ENCODE results near the gene BRD8. TPM values are rescaled to one million over a fixed set of nuclear protein-coding genes. Genes with fewer than 3 reads are reported as not detected.
"Not testable (repeated sequence)": the region's sequence is repeated elsewhere in the genome, so short reads cannot be mapped to it uniquely, and the experiment has no call there.

The BRD8 gene
- total RNA-seq, 1 experiment from 2014 or later = 93.4 TPM

- no TSS peak for BruUV-seq (replicated peaks)
These were observed 14.7 kb downstream of the BRD8 start for GRCh38 chr5:138163721-138164120.

GRCh38 chr5:138160706-138161105, 17.7 kb downstream of the BRD8 start:
- Mint-ChIP-seq H3K27ac (ENCODE audit: low read depth, unreplicated experiment) (no peak overlapping the region), H3K36me3 (ENCODE audit: insufficient read depth, unreplicated experiment) (peaks cover 97% of the 10 kb centered on the region)

More at GRCh38 chr5:138163721-138164120, 14.7 kb downstream of the BRD8 start:
- H3K4me1 Mint-ChIP-seq (ENCODE audit: insufficient read depth, unreplicated experiment) = no peaks in the 10 kb centered on the region
- TF ChIP-seq, protein P1, sequence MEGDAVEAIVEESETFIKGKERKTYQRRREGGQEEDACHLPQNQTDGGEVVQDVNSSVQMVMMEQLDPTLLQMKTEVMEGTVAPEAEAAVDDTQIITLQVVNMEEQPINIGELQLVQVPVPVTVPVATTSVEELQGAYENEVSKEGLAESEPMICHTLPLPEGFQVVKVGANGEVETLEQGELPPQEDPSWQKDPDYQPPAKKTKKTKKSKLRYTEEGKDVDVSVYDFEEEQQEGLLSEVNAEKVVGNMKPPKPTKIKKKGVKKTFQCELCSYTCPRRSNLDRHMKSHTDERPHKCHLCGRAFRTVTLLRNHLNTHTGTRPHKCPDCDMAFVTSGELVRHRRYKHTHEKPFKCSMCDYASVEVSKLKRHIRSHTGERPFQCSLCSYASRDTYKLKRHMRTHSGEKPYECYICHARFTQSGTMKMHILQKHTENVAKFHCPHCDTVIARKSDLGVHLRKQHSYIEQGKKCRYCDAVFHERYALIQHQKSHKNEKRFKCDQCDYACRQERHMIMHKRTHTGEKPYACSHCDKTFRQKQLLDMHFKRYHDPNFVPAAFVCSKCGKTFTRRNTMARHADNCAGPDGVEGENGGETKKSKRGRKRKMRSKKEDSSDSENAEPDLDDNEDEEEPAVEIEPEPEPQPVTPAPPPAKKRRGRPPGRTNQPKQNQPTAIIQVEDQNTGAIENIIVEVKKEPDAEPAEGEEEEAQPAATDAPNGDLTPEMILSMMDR (IDR thresholded peaks at IDR 0.05; ENCODE audit: unreplicated experiment) = no peak
- ChIA-PET POLR2A (interaction anchor here (1.0 kb wide), 1 partner anchor 14 kb away, joined by 4 read pairs; no protein-coding TSS in a partner anchor), CTCF (interaction anchor here (0.8 to 2.6 kb wide), 4 partner anchors 14 to 411 kb away, joined by 3 to 9 read pairs (median 4); partner anchors contain the start of gene BRD8)
- H3K27ac Mint-ChIP-seq (ENCODE audit: low read depth, unreplicated experiment) = peak overlapping the region; percentile 68
- H3K4me3 Mint-ChIP-seq (ENCODE audit: unreplicated experiment) = no peak overlapping the region
- no peaks in the 10 kb centered on the region for H3K9me3 Mint-ChIP-seq (ENCODE audit: unreplicated experiment)
- no peak for DNase-seq (ENCODE audit: unreplicated experiment)
- no peaks in the 10 kb centered on the region for H3K27me3 Mint-ChIP-seq (ENCODE audit: insufficient read depth, unreplicated experiment)
- intact Hi-C loops (cut with micrococcal nuclease) = no loop called here
- H3K36me3 Mint-ChIP-seq (ENCODE audit: insufficient read depth, unreplicated experiment) = peaks cover 100% of the 10 kb centered on the region

GRCh38 chr5:138159666-138160065, 18.8 kb downstream of the BRD8 start:
- H3K4me3 Mint-ChIP-seq (ENCODE audit: unreplicated experiment) = no peak overlapping the region
- intact Hi-C loops (cut with micrococcal nuclease) = no loop called here
- H3K36me3 Mint-ChIP-seq (ENCODE audit: insufficient read depth, unreplicated experiment) = peaks cover 90% of the 10 kb centered on the region
- ChIA-PET CTCF (interaction anchor here (0.9 kb wide), 1 partner anchor 380 kb away, joined by 3 read pairs; no protein-coding TSS in a partner anchor), POLR2A (no interaction called here)
- no peaks in the 10 kb centered on the region for H3K27me3 Mint-ChIP-seq (ENCODE audit: insufficient read depth, unreplicated experiment)
- no TSS peak for BruUV-seq (replicated peaks)
- DNase-seq (ENCODE audit: unreplicated experiment) = no peak
- TF ChIP-seq, protein P1 (IDR thresholded peaks at IDR 0.05; ENCODE audit: unreplicated experiment) = no peak
- no peak overlapping the region for H3K27ac Mint-ChIP-seq (ENCODE audit: low read depth, unreplicated experiment)
- no peaks in the 10 kb centered on the region for H3K4me1 Mint-ChIP-seq (ENCODE audit: insufficient read depth, unreplicated experiment)
- H3K9me3 Mint-ChIP-seq (ENCODE audit: unreplicated experiment) = no peaks in the 10 kb centered on the region

More at GRCh38 chr5:138160706-138161105, 17.7 kb downstream of the BRD8 start:
- BruUV-seq (replicated peaks) = no TSS peak
- no peak overlapping the region for H3K4me3 Mint-ChIP-seq (ENCODE audit: unreplicated experiment)
- CTCF ChIA-PET = no interaction called here
- DNase-seq (ENCODE audit: unreplicated experiment) = no peak
- no peaks in the 10 kb centered on the region for H3K27me3 Mint-ChIP-seq (ENCODE audit: insufficient read depth, unreplicated experiment)
- no peaks in the 10 kb centered on the region for H3K4me1 Mint-ChIP-seq (ENCODE audit: insufficient read depth, unreplicated experiment)
- intact Hi-C loops (cut with micrococcal nuclease) = no loop called here
- H3K9me3 Mint-ChIP-seq (ENCODE audit: unreplicated experiment) = no peaks in the 10 kb centered on the region
- POLR2A ChIA-PET = interaction anchor here (0.9 to 1.0 kb wide), 2 partner anchors 9 to 10 kb away, joined by 3 read pairs; no protein-coding TSS in a partner anchor
- TF ChIP-seq, protein P1 (IDR thresholded peaks at IDR 0.05; ENCODE audit: unreplicated experiment) = no peak

DNA sequence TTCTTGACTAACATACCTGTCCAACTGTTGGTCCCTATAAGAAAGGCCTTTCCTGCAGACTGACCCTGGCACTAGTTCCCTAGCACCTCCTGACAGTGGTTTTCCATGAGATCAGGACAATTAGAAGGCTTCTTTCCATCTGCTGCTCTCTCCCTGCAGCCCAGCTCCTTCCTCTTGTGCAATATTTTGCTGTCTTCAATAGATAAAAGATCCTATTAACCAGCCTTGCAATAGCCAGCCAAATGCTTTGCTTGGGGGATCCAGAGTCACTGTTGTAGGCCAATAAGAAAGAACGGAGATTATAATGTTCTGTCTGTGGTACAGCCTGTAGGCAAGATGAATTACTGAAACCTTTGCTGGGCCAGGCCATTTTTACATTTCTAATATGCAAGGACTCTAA, 20.8 kb downstream of the BRD8 start:
- H3K27me3 Mint-ChIP-seq (ENCODE audit: insufficient read depth, unreplicated experiment) = no peaks in the 10 kb centered on the region
- H3K36me3 Mint-ChIP-seq (ENCODE audit: insufficient read depth, unreplicated experiment) = peaks cover 70% of the 10 kb centered on the region
- ChIA-PET CTCF (interaction anchor here (0.6 to 1.6 kb wide), 4 partner anchors 9 to 497 kb away, joined by 3 to 6 read pairs (median 4); no protein-coding TSS in a partner anchor), POLR2A (interaction anchor here (0.6 to 1.7 kb wide), 3 partner anchors 10 to 79 kb away, joined by 3 to 4 read pairs (median 3); no protein-coding TSS in a partner anchor)
- no peaks in the 10 kb centered on the region for H3K9me3 Mint-ChIP-seq (ENCODE audit: unreplicated experiment)
- no peaks in the 10 kb centered on the region for H3K4me1 Mint-ChIP-seq (ENCODE audit: insufficient read depth, unreplicated experiment)
- intact Hi-C loops (cut with micrococcal nuclease) = no loop called here
- H3K4me3 Mint-ChIP-seq (ENCODE audit: unreplicated experiment) = no peak overlapping the region
- no peak overlapping the region for H3K27ac Mint-ChIP-seq (ENCODE audit: low read depth, unreplicated experiment)
- BruUV-seq (replicated peaks) = no TSS peak
- TF ChIP-seq, protein P1 (IDR thresholded peaks at IDR 0.05; ENCODE audit: unreplicated experiment) = no peak
- no peak for DNase-seq (ENCODE audit: unreplicated experiment)

GRCh38 chr5:138155977-138156376, 22.5 kb downstream of the BRD8 start:
- ChIA-PET POLR2A (interaction anchor here (1.2 to 2.3 kb wide), 2 partner anchors 10 to 21 kb away, joined by 6 to 9 read pairs; partner anchors contain the start of gene BRD8), CTCF (interaction anchor here (0.7 kb wide), 1 partner anchor 288 kb away, joined by 3 read pairs; no protein-coding TSS in a partner anchor)
- H3K4me1 Mint-ChIP-seq (ENCODE audit: insufficient read depth, unreplicated experiment); DNase-seq (ENCODE audit: unreplicated experiment); H3K4me3 Mint-ChIP-seq (ENCODE audit: unreplicated experiment); H3K27me3 Mint-ChIP-seq (ENCODE audit: insufficient read depth, unreplicated experiment); H3K9me3 Mint-ChIP-seq (ENCODE audit: unreplicated experiment); H3K27ac Mint-ChIP-seq (ENCODE audit: low read depth, unreplicated experiment); BruUV-seq (replicated peaks); intact Hi-C loops (cut with micrococcal nuclease): not testable (repeated sequence)
- peaks cover 53% of the 10 kb centered on the region for H3K36me3 Mint-ChIP-seq (ENCODE audit: insufficient read depth, unreplicated experiment)

Measured in MCF 10A (cell line).